Esophagus squamous epithelium (tissue), 5 donors: Measurements from ENCODE around the gene TMEM11. TPM values are rescaled to one million over a fixed set of nuclear protein-coding genes. Genes with fewer than 3 reads are reported as not detected.

Experiments used
- DNase-seq: peaks from one replicate; lab custom pipeline; 2025; lab: John Stamatoyannopoulos, UW
- H3K27ac ChIP-seq, 4 donors: fragments of 200-600 bp; sonication (generic); one replicate each; pipeline ENCODE4 v1.5.1; 2016 to 2019; ENCODE audit warnings: mild to moderate bottlenecking in 1 of 4
- H3K27me3 ChIP-seq, 4 donors: fragments of 200-600 bp; sonication (generic); 1 replicate in 3 of 4; 2 replicates in 1 of 4; pipeline versions ENCODE4 v1.5.1 to v1.6.0; 2017 to 2021; ENCODE audit warnings: antibody characterized with exemption in 1 of 4
- H3K36me3 ChIP-seq, 3 donors: fragments of 200-600 bp; sonication (generic); one replicate each; pipeline ENCODE4 v1.5.1; 2016 to 2019
- H3K4me1 ChIP-seq, 3 donors: fragments of 200-600 bp; sonication (generic); one replicate each; pipeline ENCODE4 v1.5.1; 2017 to 2019
- H3K4me3 ChIP-seq, 4 donors: fragments of 200-600 bp; sonication (generic); 1 replicate in 3 of 4; 2 replicates in 1 of 4; pipeline ENCODE4 v1.5.1; 2016 to 2019; ENCODE audit warnings: mild to moderate bottlenecking in 2 of 4, moderate library complexity in 1 of 4
- H3K9me3 ChIP-seq, 3 donors: fragments of 200-600 bp; sonication (generic); one replicate each; pipeline ENCODE4 v1.5.1; 2016 to 2019
- POLR2A ChIP-seq, 4 donors: fragments of 450-650 bp; IDR thresholded peaks; one replicate each; pipeline ENCODE4 v1.6.1; 2017; ENCODE audit warnings: antibody characterized with exemption in 4 of 4, mild to moderate bottlenecking in 4 of 4, moderate library complexity in 3 of 4
- WGBS, 2 donors: methylation state at CpG; one replicate each; pipeline ENCODE4 v1.1.5; 2018; 5-methylcytosine and 5-hydroxymethylcytosine counted together
- intact Hi-C: fragments of 100-400 bp; cut with DNase I; formaldehyde crosslinking; loops from one replicate; pipeline ENCODE4 v1.15.0; 2022
- total RNA-seq, 4 donors: library from RNA; depleted of rRNA; stranded (reverse); fragments of >200 nt; gene quantifications; one replicate each; pipeline ENCODE4 v1.1.0, GENCODE V29; 2016
- TF ChIP-seq, protein P1 (sequence below), 6 experiments: fragments of 450-650 bp in 4 of 6; fragments of 200-600 bp in 2 of 6; sonication (generic) in 2 of 6; IDR thresholded peaks; one replicate each; pipeline ENCODE4 v1.5.1; 2016 to 2019; ENCODE audit warnings: antibody characterized with exemption in 6 of 6, mild to moderate bottlenecking in 4 of 6, moderate library complexity in 4 of 6
- donor health status: DM: yes; HTN: yes; CAD: no.

Gene TMEM11
- total RNA-seq, 4 donors from 2014 or later, result 17.8 to 29.0 (median 20.2) TPM

DNA sequence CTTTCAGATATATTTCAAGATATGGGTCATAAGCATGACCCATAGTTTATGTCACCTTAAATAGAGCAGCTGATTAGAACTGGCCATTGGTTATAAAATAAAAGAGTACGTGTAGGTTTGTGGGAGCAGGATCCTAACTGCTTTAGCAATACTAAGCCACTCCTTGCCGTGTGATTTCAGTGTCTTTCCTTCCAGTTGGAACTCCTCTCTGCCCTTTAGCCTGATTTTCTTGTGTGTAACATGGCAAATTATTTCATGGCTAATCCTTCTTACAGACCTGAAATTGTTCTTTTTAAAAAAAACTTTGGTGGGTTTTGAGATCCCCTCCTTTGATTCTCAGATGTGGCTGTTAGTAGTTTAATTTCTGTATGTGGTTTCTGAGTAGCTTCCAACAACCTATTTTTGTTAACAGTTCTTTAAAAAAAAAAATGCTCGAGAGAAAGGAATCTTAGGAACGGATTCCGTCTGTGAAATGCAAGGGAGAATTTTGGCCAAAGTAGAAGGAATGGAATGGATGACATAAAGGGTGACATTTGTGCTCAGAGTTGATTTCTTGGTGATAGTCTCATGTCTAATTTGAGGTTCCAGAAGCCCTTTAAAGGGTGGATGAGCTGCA, 47.3 kb downstream of the TMEM11 start:
- H3K4me3 ChIP-seq, result no peak overlapping the region
- no peak for TF ChIP-seq POLR2A (IDR thresholded peaks at IDR 0.05)
- TF ChIP-seq, protein P1, sequence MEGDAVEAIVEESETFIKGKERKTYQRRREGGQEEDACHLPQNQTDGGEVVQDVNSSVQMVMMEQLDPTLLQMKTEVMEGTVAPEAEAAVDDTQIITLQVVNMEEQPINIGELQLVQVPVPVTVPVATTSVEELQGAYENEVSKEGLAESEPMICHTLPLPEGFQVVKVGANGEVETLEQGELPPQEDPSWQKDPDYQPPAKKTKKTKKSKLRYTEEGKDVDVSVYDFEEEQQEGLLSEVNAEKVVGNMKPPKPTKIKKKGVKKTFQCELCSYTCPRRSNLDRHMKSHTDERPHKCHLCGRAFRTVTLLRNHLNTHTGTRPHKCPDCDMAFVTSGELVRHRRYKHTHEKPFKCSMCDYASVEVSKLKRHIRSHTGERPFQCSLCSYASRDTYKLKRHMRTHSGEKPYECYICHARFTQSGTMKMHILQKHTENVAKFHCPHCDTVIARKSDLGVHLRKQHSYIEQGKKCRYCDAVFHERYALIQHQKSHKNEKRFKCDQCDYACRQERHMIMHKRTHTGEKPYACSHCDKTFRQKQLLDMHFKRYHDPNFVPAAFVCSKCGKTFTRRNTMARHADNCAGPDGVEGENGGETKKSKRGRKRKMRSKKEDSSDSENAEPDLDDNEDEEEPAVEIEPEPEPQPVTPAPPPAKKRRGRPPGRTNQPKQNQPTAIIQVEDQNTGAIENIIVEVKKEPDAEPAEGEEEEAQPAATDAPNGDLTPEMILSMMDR (IDR thresholded peaks at IDR 0.05), result no peak
- H3K27ac ChIP-seq, result peak overlapping the region in 3 of 4 donors; percentile 34 to 82 (median 57)
- peaks cover 0 to 50% (median 19%) of the 10 kb centered on the region in 3 donors for H3K4me1 ChIP-seq
- 64 to 76% methylated on average over 5 of the region's 5 CpGs for WGBS, 2 donors
- peaks cover 0 to 3% (median 0%) of the 10 kb centered on the region in 3 donors for H3K36me3 ChIP-seq
- DNase-seq, result no peak
- no peaks in the 10 kb centered on the region for H3K9me3 ChIP-seq
- intact Hi-C loops, result no loop called here
- no peaks in the 10 kb centered on the region for H3K27me3 ChIP-seq

DNA sequence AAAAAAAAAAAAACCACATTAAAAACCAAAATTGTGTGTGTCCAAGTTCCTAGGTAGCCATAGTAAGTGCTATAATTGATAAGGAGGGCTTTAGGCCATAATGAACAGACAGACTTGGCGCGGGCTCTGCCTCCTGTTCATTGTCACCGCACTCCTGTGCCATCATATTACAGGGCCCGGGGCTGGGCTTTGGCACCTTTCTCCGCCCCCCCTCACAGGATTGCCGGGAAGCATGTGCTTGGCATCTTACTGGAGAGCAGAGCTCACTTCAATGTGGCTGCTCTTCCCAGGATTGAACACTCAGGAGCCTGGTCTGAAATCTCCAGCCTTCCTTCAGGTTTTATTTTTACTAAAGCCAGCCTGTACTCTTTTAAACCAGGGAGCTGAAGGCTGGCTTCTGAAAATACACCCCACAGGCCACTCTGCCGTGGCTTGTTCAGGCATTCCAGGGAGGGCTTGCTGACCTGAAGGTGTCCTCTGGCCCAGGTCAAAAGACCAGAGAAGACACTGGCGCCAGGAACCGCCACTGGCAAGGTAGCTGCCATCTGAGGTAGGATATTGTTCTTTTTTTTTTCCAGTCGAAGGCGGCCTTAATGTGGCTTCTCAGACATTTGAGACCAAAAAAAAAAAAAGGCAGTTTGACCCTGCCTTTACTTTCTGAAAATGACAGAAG, 47.9 kb downstream of the TMEM11 start:
- intact Hi-C loops, result no loop called here
- peak overlapping the region in 3 of 4 donors; percentile 34 to 82 (median 57) for H3K27ac ChIP-seq
- no peak for TF ChIP-seq POLR2A (IDR thresholded peaks at IDR 0.05)
- TF ChIP-seq, protein P1 (IDR thresholded peaks at IDR 0.05), result no peak
- H3K27me3 ChIP-seq, result no peaks in the 10 kb centered on the region
- H3K4me3 ChIP-seq, result no peak overlapping the region
- no peak for DNase-seq
- peaks cover 0 to 53% (median 16%) of the 10 kb centered on the region in 3 donors for H3K4me1 ChIP-seq
- H3K9me3 ChIP-seq, result no peaks in the 10 kb centered on the region
- H3K36me3 ChIP-seq, result no peaks in the 10 kb centered on the region
- WGBS, 2 donors, result 74 to 83% methylated on average over 10 to 11 of the region's 11 CpGs

DNA sequence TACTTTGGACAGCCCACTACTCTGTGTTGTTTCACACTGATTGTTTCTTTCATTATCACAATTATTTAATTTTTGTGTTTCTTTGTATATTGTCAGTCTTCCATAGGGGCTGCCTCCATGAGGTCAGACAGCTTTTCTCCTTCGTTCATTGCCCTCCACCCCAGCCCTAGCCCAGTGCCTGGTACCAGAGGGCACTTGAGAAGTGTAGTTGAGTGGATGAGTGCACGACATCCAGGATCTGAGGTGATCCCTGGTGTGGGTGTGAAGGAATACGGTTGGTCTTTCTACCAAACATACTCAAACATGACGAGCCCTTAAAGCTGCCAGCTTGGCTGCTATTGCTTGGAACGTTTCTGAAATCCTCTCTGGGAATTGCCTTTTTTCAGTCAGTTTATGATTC, 49.3 kb downstream of the TMEM11 start:
- Histone ChIP-seq H3K4me3 (no peak overlapping the region), H3K27me3 (no peaks in the 10 kb centered on the region), H3K9me3 (no peaks in the 10 kb centered on the region), H3K4me1 (peaks cover 0 to 43% (median 15%) of the 10 kb centered on the region in 3 donors), H3K27ac (no peak overlapping the region), H3K36me3 (no peaks in the 10 kb centered on the region)
- TF ChIP-seq, protein P1 (IDR thresholded peaks at IDR 0.05), result no peak
- no peak for TF ChIP-seq POLR2A (IDR thresholded peaks at IDR 0.05)
- no peak for DNase-seq
- intact Hi-C loops, result no loop called here
- 79 to 80% methylated on average over 5 of the region's 5 CpGs for WGBS, 2 donors

DNA sequence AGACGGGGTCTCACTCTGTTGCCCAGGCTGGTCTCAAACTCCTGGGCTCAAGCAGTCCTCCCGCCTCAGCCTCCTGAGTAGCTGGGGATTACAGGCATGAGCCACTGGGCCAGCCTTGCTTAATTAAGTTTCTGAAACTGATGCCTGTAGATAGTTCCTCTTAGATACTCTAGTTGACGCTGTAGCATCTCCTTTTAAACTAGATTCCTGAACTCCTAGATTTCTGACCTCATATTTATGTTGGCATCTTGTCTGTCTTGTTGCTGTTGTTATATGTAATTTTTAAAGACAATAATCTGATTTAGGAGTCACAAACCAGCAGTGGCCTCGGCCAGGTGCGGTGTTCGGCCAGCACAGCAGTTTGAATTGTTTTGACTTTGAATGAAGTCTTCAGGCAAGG, 49.7 kb downstream of the TMEM11 start:
- Histone ChIP-seq H3K4me3 (no peak overlapping the region), H3K27ac (no peak overlapping the region), H3K36me3 (no peaks in the 10 kb centered on the region), H3K27me3 (no peaks in the 10 kb centered on the region), H3K9me3 (no peaks in the 10 kb centered on the region), H3K4me1 (peaks cover 0 to 43% (median 15%) of the 10 kb centered on the region in 3 donors)
- intact Hi-C loops, result no loop called here
- 91 to 97% methylated on average over 6 of the region's 6 CpGs for WGBS, 2 donors
- TF ChIP-seq, protein P1 (IDR thresholded peaks at IDR 0.05), result no peak
- TF ChIP-seq POLR2A (IDR thresholded peaks at IDR 0.05), result no peak
- no peak for DNase-seq

DNA sequence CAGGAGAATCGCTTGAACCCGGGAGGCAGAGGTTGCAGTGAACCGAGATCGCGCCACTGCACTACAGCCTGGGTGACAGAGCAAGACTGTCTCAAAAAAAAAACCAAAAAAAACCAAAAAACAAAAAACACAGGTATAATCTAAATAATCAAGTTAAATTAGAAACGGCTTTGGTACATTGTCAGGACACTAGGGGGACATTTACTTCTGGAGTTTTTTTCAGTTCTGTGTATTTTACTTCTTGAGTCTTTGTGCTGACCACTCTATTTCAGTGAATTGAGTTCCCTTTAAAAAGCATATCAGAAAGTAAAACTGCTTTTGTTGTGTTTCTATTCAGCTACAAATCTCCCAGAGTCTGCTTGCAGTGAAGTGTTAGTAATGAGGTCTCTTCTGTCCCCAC, 50.9 kb downstream of the TMEM11 start:
- Histone ChIP-seq H3K4me3 (no peak overlapping the region), H3K36me3 (no peaks in the 10 kb centered on the region), H3K4me1 (peaks cover 0 to 43% (median 15%) of the 10 kb centered on the region in 3 donors), H3K9me3 (no peaks in the 10 kb centered on the region), H3K27ac (peak overlapping the region in 2 of 4 donors; percentile 13 to 31), H3K27me3 (no peaks in the 10 kb centered on the region)
- no peak for DNase-seq
- intact Hi-C loops, result no loop called here
- no peak for TF ChIP-seq POLR2A (IDR thresholded peaks at IDR 0.05)
- TF ChIP-seq, protein P1 (IDR thresholded peaks at IDR 0.05), result no peak
- 89 to 91% methylated on average over 6 of the region's 6 CpGs for WGBS, 2 donors
